GM21367 (cell line): ENCODE measurements around the gene AGBL4.
"Not testable (repeated sequence)": the region's sequence is repeated elsewhere in the genome, so short reads cannot be mapped to it uniquely, and the experiment has no call there.

Experiments
- ATAC-seq: cut with Tn5 transposase; IDR thresholded peaks from one replicate; pipeline ENCODE4 v1.9.1; 2021; ENCODE audit not compliant: unreplicated experiment

The AGBL4 gene

GRCh38 chr1:49448200-49448599, 575.6 kb downstream of the AGBL4 start:
- ATAC-seq, result no peak

GRCh38 chr1:49436865-49437264, 586.9 kb downstream of the AGBL4 start:
- ATAC-seq, result no peak

GRCh38 chr1:49435291-49435690, 588.5 kb downstream of the AGBL4 start:
- ATAC-seq, result no peak

GRCh38 chr1:49424782-49425181, 599.0 kb downstream of the AGBL4 start:
- ATAC-seq, result no peak

- ATAC-seq, result no peak
Measured at GRCh38 chr1:49416758-49417157, 607.0 kb downstream of the AGBL4 start.

- no peak for ATAC-seq
Measured at GRCh38 chr1:49408346-49408745, 615.4 kb downstream of the AGBL4 start.

- no peak for ATAC-seq
Measured at GRCh38 chr1:49397086-49397485, 626.7 kb downstream of the AGBL4 start.

GRCh38 chr1:49394200-49394599, 629.6 kb downstream of the AGBL4 start:
- no peak for ATAC-seq

GRCh38 chr1:49389699-49390098, 634.1 kb downstream of the AGBL4 start:
- ATAC-seq, result no peak

- no peak for ATAC-seq
Measured at GRCh38 chr1:49364676-49365075, 659.1 kb downstream of the AGBL4 start.

- ATAC-seq, result no peak
Measured at GRCh38 chr1:49363628-49364027, 660.1 kb downstream of the AGBL4 start.

GRCh38 chr1:49358036-49358435, 665.7 kb downstream of the AGBL4 start:
- no peak for ATAC-seq

- no peak for ATAC-seq
Measured at GRCh38 chr1:49356594-49356993, 667.2 kb downstream of the AGBL4 start.

GRCh38 chr1:49351768-49352167, 672.0 kb downstream of the AGBL4 start:
- ATAC-seq, result no peak

GRCh38 chr1:49346767-49347349, 676.9 kb downstream of the AGBL4 start:
- no peak for ATAC-seq

- no peak for ATAC-seq
Measured at GRCh38 chr1:49340576-49340975, 683.2 kb downstream of the AGBL4 start.

- ATAC-seq, result no peak
Measured at GRCh38 chr1:49339043-49339442, 684.7 kb downstream of the AGBL4 start.

GRCh38 chr1:49337251-49337650, 686.5 kb downstream of the AGBL4 start:
- ATAC-seq, result no peak

- no peak for ATAC-seq
Measured at GRCh38 chr1:49333906-49334305, 689.8 kb downstream of the AGBL4 start.

- no peak for ATAC-seq
Measured at GRCh38 chr1:49331066-49331852, 692.5 kb downstream of the AGBL4 start.

GRCh38 chr1:49323925-49324540, 699.7 kb downstream of the AGBL4 start:
- no peak for ATAC-seq

- not testable (repeated sequence) for ATAC-seq
Measured at GRCh38 chr1:49320493-49320892, 703.3 kb downstream of the AGBL4 start.
